DOHH2 (cell line): ENCODE measurements around the gene HAUS3.

Source experiments
- H3F3A ChIP-seq: fragments of 200-600 bp; sonication (generic), shearing (Covaris generic); 2 replicates; pipeline ENCODE4 v1.6.0; 2016; ENCODE audit warnings: antibody characterized with exemption, mild to moderate bottlenecking; ENCODE audit not compliant: control insufficient read depth, insufficient read depth
- H3K27ac ChIP-seq: fragments of 200-600 bp; sonication (generic); 2 replicates; pipeline ENCODE4 v1.5.1; 2014; ENCODE audit warnings: low read depth, mild to moderate bottlenecking, low read length, moderate library complexity
- H3K27me3 ChIP-seq: fragments of 200-600 bp; sonication (generic); 2 replicates; pipeline ENCODE4 v1.6.1; 2014; ENCODE audit warnings: mild to moderate bottlenecking, low read length, mixed read lengths; ENCODE audit not compliant: control insufficient read depth
- H3K36me3 ChIP-seq: fragments of 200-600 bp; sonication (generic); 2 replicates; pipeline ENCODE4 v1.6.1; 2014; ENCODE audit warnings: mild to moderate bottlenecking, low read length, moderate library complexity, mixed read lengths; ENCODE audit not compliant: control insufficient read depth
- H3K4me1 ChIP-seq: fragments of 200-600 bp; sonication (generic); 2 replicates; pipeline ENCODE4 v1.6.1; 2014; ENCODE audit warnings: mild to moderate bottlenecking, low read length, mixed read lengths; ENCODE audit not compliant: control insufficient read depth
- H3K4me2 ChIP-seq: fragments of 200-600 bp; sonication (generic); 2 replicates; pipeline ENCODE4 v1.6.0; 2014; ENCODE audit warnings: mild to moderate bottlenecking, low read length, moderate library complexity
- H3K4me3 ChIP-seq: fragments of 200-600 bp; sonication (generic); 2 replicates; pipeline ENCODE4 v1.5.1; 2014; ENCODE audit warnings: mild to moderate bottlenecking, low read length, mixed read lengths
- H3K79me2 ChIP-seq: fragments of 200-600 bp; sonication (generic); 2 replicates; pipeline ENCODE4 v1.6.1; 2014; ENCODE audit warnings: mild to moderate bottlenecking, low read length, mixed read lengths; ENCODE audit not compliant: control insufficient read depth
- H3K9me2 ChIP-seq: fragments of 200-600 bp; sonication (generic); replicated peaks from 2 replicates; pipeline ENCODE4 v1.6.1; 2014; ENCODE audit warnings: mild to moderate bottlenecking, low read length, mixed read lengths; ENCODE audit not compliant: control insufficient read depth
- H3K9me3 ChIP-seq: fragments of 200-600 bp; sonication (generic); 2 replicates; pipeline ENCODE4 v1.6.1; 2014; ENCODE audit warnings: antibody characterized with exemption, low read length, mixed read lengths; ENCODE audit not compliant: control insufficient read depth, insufficient read depth
- H4K20me1 ChIP-seq: fragments of 200-600 bp; sonication (generic); 2 replicates; pipeline ENCODE4 v1.6.0; 2014; ENCODE audit warnings: low read depth, mild to moderate bottlenecking, antibody characterized with exemption, low read length, moderate library complexity; ENCODE audit not compliant: control insufficient read depth, insufficient read depth
- EZH2phosphoT487 ChIP-seq: fragments of 200-600 bp; sonication (generic); IDR thresholded peaks from 2 replicates; pipeline ENCODE4 v1.6.1; 2017; ENCODE audit warnings: borderline replicate concordance, mild to moderate bottlenecking, antibody characterized with exemption, low read length, moderate library complexity, mixed read lengths
- TF ChIP-seq, protein P1 (sequence below): fragments of 200-600 bp; sonication (generic); IDR thresholded peaks from one replicate; pipeline ENCODE4 v1.5.1; 2014; ENCODE audit warnings: antibody characterized with exemption, mild to moderate bottlenecking, low read depth, low read length; ENCODE audit not compliant: poor library complexity, severe bottlenecking

Gene HAUS3

DNA sequence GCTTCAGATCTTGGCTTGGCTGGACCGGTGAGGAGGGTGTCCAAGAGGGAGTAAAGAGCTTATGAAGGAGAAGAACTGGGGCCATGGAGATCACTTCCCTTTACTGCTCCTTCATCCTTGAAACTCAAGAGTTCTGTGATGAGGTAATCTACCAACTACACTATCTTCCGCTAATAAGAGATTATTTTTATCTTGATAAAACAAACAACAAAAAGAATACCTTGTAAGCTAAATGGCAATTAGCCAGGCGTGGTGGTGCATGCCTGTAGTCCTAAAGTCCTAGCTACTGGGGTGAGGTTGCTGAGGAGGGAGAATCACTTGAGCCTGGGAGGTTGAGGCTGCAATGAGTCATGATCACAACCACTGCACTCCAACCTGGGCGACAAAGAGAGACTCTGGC, 47.4 kb downstream of the HAUS3 start:
- TF ChIP-seq, protein P1, sequence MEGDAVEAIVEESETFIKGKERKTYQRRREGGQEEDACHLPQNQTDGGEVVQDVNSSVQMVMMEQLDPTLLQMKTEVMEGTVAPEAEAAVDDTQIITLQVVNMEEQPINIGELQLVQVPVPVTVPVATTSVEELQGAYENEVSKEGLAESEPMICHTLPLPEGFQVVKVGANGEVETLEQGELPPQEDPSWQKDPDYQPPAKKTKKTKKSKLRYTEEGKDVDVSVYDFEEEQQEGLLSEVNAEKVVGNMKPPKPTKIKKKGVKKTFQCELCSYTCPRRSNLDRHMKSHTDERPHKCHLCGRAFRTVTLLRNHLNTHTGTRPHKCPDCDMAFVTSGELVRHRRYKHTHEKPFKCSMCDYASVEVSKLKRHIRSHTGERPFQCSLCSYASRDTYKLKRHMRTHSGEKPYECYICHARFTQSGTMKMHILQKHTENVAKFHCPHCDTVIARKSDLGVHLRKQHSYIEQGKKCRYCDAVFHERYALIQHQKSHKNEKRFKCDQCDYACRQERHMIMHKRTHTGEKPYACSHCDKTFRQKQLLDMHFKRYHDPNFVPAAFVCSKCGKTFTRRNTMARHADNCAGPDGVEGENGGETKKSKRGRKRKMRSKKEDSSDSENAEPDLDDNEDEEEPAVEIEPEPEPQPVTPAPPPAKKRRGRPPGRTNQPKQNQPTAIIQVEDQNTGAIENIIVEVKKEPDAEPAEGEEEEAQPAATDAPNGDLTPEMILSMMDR, result no peak
- peaks cover 6% of the 10 kb centered on the region; the same call in 1 of the 2 replicates for H3K4me1 ChIP-seq
- no peak overlapping the region for H3K27ac ChIP-seq
- no peaks in the 10 kb centered on the region for H3K79me2 ChIP-seq
- H3F3A ChIP-seq, result no peaks in the 10 kb centered on the region
- no peaks in the 10 kb centered on the region for H3K36me3 ChIP-seq
- H4K20me1 ChIP-seq, result no peaks in the 10 kb centered on the region
- H3K9me2 ChIP-seq, result no peaks in the 10 kb centered on the region
- H3K4me3 ChIP-seq, result no peak overlapping the region
- no peaks in the 10 kb centered on the region for H3K27me3 ChIP-seq
- no peaks in the 10 kb centered on the region for H3K9me3 ChIP-seq
- no peak overlapping the region for H3K4me2 ChIP-seq

DNA sequence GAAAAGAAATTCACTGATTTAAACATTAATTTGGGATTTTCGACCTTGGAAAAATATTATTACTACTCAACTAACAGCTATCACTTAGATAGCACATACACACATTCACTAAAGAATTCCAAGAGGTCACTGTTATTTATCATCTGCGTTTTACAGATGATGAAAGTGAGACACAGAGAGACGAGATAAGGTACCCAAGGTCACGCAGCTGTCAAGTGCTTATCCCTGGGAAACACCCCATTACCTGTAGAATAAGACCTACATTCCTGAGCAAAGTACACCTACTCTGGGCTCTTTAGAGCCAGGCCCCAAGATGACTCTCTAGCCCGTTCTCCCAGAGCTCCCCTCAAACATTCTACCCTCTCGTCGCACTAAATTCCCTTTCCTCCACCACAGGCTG, 48.6 kb downstream of the HAUS3 start:
- no peak overlapping the region for H3K4me2 ChIP-seq
- no peaks in the 10 kb centered on the region for H4K20me1 ChIP-seq
- no peaks in the 10 kb centered on the region for H3K27me3 ChIP-seq
- no peak overlapping the region for H3K4me3 ChIP-seq
- H3K79me2 ChIP-seq, result no peaks in the 10 kb centered on the region
- peaks cover 6% of the 10 kb centered on the region; the same call in 1 of the 2 replicates for H3K4me1 ChIP-seq
- no peaks in the 10 kb centered on the region for H3K9me2 ChIP-seq
- H3K36me3 ChIP-seq, result no peaks in the 10 kb centered on the region
- H3K27ac ChIP-seq, result no peak overlapping the region
- TF ChIP-seq, protein P1, result no peak
- TF ChIP-seq EZH2phosphoT487, result no peak
- no peaks in the 10 kb centered on the region for H3F3A ChIP-seq
- no peaks in the 10 kb centered on the region for H3K9me3 ChIP-seq

DNA sequence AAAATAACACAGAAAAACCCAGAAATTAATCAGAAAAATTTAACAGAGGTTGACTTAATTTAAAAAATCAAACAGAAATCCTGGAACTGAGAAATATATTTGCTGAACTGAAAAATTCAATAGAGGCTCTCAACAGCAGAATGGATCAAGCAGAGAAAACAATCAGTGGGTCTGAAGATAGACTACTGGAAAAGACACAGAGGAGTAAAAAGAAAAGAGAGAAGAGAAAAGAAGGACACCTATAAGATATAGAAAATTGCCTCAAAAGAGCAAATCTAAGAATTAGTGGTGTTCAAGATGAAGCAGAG, 55.1 kb downstream of the HAUS3 start:
- H3K27me3 ChIP-seq, result peaks cover 23% of the 10 kb centered on the region
- no peak for TF ChIP-seq EZH2phosphoT487
- TF ChIP-seq, protein P1, result no peak
- no peaks in the 10 kb centered on the region for H3K36me3 ChIP-seq

DNA sequence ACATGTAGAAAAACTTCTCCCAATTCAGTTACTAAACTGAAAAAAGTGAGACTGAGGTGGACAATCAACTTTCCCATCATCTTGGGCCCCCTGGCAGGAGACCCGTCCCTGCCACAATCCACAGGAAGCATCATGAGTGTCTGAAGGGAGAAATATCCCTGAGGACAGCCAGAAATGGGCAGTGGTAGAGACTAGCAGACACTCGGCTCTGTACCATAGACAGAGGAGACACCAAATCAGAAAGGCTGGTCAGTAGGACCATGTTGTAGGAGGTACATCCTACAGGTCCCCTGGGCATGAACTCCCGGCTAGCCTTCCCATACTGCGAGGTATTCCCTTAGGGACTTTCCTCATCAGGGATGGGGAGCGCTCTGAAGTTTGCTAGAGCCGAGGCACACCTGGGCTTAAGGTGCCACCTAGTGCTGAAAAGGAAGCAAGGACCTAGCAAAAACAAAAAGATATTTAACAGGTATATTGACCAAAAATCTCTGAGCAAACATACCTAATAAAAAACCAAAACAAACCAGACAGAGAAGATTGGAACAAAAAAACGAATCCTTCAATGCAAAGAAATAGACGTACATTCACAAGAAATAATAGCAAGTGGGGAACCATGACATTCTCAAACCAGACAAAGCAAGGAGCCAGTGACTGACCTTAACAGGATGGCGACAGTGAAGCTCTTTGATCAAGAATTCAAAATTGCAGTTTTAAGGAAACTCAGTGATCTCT, 55.6 kb downstream of the HAUS3 start:
- TF ChIP-seq EZH2phosphoT487, result no peak
- TF ChIP-seq, protein P1, result peak; percentile 58
- Histone ChIP-seq H3K4me2 (no peak overlapping the region), H3K4me3 (no peak overlapping the region), H4K20me1 (no peaks in the 10 kb centered on the region), H3F3A (no peaks in the 10 kb centered on the region), H3K9me2 (no peaks in the 10 kb centered on the region), H3K27ac (no peak overlapping the region), H3K27me3 (peaks cover 23% of the 10 kb centered on the region), H3K36me3 (no peaks in the 10 kb centered on the region), H3K9me3 (no peaks in the 10 kb centered on the region), H3K79me2 (no peaks in the 10 kb centered on the region), H3K4me1 (no peaks in the 10 kb centered on the region)

More for the DNA sequence above, 55.1 kb downstream of the HAUS3 start:
- H3K9me2 ChIP-seq, result no peaks in the 10 kb centered on the region
- H3K79me2 ChIP-seq, result no peaks in the 10 kb centered on the region
- H3F3A ChIP-seq, result no peaks in the 10 kb centered on the region
- H3K4me3 ChIP-seq, result no peak overlapping the region
- H3K27ac ChIP-seq, result no peak overlapping the region
- no peaks in the 10 kb centered on the region for H3K4me1 ChIP-seq
- H3K9me3 ChIP-seq, result no peaks in the 10 kb centered on the region
- no peaks in the 10 kb centered on the region for H4K20me1 ChIP-seq
- no peak overlapping the region for H3K4me2 ChIP-seq
